ENCODE measurements around the gene GAST.
"Not testable (repeated sequence)": the region's sequence is repeated elsewhere in the genome, so short reads cannot be mapped to it uniquely, and the experiment has no call there.

GAST gene, protein sequence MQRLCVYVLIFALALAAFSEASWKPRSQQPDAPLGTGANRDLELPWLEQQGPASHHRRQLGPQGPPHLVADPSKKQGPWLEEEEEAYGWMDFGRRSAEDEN

GRCh38 chr17:41711669-41712400 lies at the start of gene GAST:
Gene GAST, plus strand, starts transcription at chr17:41712331. Its CDS starts 3,106 bp downstream, at chr17:41715437.
- no peak for DNase-seq

- no peak for DNase-seq
Observed at GRCh38 chr17:41663451-41664171, 48.5 kb upstream of the GAST start.

- DNase-seq = no peak
Observed at GRCh38 chr17:41664172-41664457, 48.0 kb upstream of the GAST start.

- no peak for DNase-seq
Observed at GRCh38 chr17:41664587-41665565, 47.3 kb upstream of the GAST start.

DNA sequence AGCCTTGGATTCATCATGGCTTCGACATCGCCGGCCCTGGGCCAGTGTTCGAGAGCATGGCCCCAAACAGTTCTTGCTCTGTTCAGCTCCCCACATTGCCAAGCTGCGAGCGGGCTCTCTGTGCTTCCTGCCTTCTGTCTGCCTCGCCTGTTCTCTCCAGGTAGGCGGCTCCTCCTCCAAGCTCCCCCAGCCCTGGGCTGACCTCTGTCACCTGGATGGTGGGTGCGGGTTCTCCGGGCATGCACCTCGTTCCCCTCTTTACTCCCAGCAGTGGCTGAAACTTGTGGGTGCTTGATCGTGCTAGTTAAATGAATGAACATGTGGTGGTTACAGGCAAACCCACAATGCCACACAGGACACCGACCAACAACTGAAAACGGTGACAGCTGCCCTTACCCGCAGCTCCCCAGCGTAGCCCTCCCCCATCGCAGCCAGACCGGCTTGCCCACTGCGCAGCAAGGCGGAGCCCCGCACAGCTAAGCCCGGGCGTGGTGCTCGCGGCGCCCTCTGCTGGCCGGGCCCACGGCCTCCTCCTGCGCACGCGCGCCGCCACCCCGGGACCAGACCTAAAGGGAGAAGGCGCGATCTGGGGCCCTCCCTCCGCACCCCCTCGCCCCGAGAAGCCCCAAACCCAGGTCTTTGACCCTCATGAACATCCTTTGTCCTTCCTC lies 46.4 kb upstream of the GAST start:
- peak; percentile 96 for DNase-seq

DNA sequence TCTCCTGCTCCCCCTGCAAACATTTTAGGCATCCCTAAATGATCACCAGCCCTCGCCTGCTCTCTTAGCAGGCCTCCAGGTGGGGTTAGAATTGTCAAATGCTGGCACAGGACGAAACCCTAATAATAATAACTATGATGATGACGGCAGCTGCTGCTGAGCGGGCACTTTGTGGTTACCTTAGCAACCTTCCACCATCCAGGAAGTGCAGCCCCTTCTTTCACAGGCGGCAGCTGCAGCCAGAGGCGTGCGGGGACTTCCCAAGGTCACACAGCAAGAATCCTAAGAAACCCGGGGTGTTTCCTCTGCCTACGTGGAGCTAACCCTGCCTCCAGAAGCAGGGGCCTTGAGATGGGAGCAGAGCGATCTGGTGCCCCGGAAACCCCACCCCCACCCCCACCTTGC lies 45.9 kb upstream of the GAST start:
- DNase-seq = peak; percentile 82

- peak; percentile 87 for DNase-seq
Observed at GRCh38 chr17:41666708-41667279, 45.3 kb upstream of the GAST start.

DNA sequence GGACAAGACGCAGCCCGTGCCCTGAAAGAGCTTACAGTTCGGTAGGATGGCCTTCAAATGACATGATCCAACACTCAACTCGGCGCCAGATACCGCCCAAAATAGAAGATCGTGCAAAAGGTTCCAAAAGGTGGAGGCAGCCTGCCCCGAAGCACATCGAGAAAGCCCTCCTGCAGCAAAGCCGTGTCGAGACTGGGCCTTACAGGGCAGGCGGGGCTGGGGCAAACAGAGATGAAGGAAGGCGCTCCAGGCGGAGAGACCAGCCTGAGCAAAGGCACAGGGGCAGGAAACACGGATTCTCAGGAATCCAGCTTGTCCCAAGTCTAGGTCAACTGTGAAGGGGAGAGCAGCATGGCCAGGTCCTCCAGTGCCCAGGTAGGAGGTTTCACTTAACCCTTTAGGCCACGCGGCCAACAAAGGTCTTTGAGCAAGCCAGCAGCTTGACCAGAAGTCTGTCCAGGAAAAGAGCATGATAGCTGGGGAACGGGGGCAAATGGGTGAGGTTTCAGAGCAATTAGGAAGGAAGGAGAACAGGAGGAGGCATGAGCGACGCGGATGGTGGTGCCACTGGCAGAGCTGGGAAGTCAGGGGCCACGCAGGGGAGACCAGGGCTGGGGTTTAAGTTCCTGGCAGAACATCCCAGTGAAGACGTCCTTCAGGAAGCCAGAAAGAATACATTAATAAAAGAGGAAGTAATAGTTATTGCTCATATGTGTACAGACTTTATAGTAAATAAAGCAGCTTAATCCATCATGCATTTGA lies 44.7 kb upstream of the GAST start:
- DNase-seq = no peak

- no peak for DNase-seq
Observed at GRCh38 chr17:41672153-41672552, 40.0 kb upstream of the GAST start.

- not testable (repeated sequence) for DNase-seq
Observed at GRCh38 chr17:41675157-41676057, 36.7 kb upstream of the GAST start.

GRCh38 chr17:41676058-41676419 lies 36.1 kb upstream of the GAST start:
- DNase-seq = no peak

- no peak for DNase-seq
Observed at GRCh38 chr17:41678411-41678906, 33.7 kb upstream of the GAST start.

- DNase-seq = no peak
Observed at GRCh38 chr17:41678907-41679739, 33.0 kb upstream of the GAST start.

DNA sequence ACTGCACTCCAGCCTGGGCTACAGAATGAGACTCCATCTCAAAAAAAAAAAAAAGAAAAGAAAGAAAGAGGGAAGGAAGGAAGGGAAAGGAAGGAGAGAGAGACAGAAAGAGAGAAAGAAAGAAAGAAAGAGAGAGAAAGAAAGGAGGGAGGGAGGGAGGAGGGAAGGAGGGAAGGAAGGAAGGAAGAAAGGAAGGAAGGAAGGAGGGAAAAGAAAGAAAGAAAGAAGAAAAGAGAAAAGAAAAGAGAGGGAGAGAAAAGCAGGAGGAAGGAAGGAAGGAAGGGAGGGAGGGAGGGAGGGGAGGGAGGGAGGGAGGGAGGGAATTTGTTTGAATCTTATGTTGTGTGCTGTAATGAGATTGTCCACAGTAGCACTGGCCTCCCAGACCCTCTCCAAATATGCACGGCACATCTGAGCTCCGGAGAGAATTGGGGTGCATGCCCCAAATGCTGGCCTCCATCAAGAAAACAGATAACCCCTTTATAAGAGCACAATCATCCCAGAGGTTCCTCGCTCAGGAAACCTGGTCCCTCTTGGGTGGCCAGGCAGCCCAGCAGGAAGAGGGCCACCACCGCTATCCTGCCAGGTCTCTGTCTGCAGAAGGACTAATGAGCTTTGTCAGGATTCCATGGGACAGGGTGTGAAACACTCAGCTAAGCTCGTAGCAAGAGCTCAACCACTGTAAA lies 32.2 kb upstream of the GAST start:
- DNase-seq = no peak

DNA sequence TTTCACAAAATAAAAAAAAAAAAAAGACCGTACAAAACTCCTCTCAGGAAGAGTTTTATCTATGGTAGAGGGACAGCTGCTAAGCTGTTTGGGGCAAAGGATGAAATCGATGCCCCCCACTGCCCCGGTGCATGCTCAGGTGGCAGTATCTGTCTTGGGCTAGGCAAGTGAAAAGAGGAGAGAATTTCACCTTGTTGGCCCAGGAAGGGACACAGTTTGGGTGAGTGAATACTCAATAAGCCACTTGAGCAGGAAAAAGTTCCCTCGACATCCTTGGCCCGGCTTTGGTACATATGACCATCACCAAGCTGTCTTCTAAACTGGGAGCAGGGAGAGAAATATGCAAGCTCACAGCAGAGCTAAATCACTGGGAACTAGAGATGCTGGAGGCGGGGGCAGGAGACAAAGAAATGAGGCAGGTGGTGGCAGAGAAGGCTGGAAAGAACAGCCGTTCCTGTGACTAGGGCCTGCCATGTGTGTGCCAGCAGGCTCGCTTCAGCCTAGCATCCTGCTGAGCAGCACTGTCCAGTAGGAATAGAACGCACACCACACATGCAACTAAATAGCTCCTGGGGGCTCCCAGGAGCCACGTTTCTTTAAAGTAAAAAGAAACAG lies 31.6 kb upstream of the GAST start:
- peak; percentile 36 for DNase-seq

DNA sequence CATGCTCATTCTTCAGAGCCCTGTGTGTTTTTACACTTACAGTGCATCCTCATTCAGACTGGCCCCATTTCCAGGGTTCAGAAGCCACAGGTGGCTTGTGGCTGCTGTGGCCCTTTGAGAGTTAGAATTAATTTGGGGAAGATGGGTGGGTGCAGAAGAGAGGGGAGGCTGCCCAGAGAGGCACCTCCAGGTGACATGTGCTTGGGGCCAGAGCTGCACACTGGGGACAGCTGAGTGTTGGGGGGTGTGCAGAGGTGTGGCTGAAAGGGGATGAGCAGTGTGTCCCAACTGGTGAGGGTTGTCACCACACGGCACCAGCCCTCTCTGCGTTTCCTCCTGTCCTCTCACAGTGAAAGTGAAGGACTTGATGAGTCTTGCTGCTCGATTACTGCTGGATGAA lies 30.4 kb upstream of the GAST start:
- no peak for DNase-seq

DNA sequence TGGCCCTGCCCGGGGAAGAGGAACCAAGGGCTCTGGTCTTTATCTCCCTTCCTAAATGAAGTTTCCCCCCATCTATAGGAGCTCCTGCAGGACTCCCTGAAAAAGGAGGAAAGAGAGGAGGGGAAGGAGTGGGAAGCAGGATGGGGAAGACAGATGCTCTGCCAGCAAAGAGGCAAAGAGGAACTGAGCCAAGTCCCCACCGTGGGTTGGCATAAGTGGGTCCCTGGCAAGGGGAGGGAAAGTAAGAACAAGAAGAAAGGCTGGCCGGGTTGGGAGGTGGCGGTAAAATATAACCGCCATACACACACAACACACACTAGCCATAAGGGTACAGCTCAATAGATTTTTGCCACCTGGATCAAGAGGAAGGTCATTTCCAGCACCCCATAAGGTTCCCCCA lies 29.5 kb upstream of the GAST start:
- no peak for DNase-seq

DNA sequence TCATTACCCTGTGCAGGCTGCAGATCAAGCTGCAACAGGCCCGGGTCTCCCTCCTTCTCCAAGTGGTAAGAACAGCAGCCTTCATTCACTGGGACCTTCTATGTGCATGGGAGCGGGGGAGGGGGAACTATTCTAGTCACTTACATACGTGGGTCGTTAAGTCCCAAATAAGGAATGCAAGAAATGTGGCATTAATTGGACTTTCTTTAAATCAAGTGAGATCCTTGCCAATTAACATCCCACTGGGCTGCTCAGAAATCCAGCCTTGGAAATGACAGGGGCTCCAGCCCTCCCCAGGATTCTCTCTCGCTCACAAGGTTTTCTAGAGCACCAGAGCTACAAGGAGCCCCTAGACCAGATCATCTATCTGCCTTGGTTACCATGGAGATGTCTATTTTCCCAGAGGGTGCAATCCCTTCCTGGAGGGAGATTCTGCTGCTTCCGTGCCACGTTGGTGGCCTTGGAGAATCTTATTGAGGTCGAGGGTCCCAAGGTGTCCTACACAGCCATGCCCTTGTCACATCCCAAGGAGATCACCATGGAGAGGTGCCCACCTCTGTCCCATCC lies 28.6 kb upstream of the GAST start:
- DNase-seq = no peak

Measured in NCI-H774 (cell line).